PC-9 (cell line): ENCODE measurements around the gene ADARB2. TPM values are rescaled to one million over a fixed set of nuclear protein-coding genes. Genes with fewer than 3 reads are reported as not detected.

Experiments used
- BruUV-seq: library from RNA; stranded (reverse); fragments of 400-500 nt; replicated peaks from 2 replicates; lab custom pipeline; 2021; lab: Mats Ljungman, UMichigan
- CTCF ChIA-PET: fragments of 300-600 bp; sonication (Branson Sonifier 250); formaldehyde crosslinking; loops from one replicate; lab custom pipeline; 2022; ENCODE audit warnings: antibody characterized with exemption; lab: Charles Lee
- POLR2A ChIA-PET: fragments of 300-600 bp; sonication (Branson Sonifier 250); formaldehyde crosslinking; loops from one replicate; lab custom pipeline; 2022; ENCODE audit warnings: antibody characterized with exemption; ENCODE audit not compliant: unreplicated experiment; lab: Charles Lee
- DNase-seq, 2 experiments: peaks; one replicate each; pipeline versions ENCODE4 v3.0.0 to v3.0.0-alpha.2; 2015 to 2022; ENCODE audit warnings: mixed read lengths in 1 of 2
- H2AFZ ChIP-seq: fragments of 200-600 bp; sonication (generic); 2 replicates; pipeline ENCODE4 v1.8.1; 2017; ENCODE audit warnings: antibody characterized with exemption
- H3F3A ChIP-seq: fragments of 200-600 bp; sonication (generic); 2 replicates; pipeline ENCODE4 v1.8.1; 2017; ENCODE audit warnings: antibody characterized with exemption, mild to moderate bottlenecking, low read depth; ENCODE audit not compliant: insufficient read depth
- H3K27ac ChIP-seq: fragments of 200-600 bp; sonication (generic); 2 replicates; pipeline ENCODE4 v1.6.1; 2016; ENCODE audit warnings: mixed run types
- H3K27me3 ChIP-seq: fragments of 200-600 bp; sonication (generic); 2 replicates; pipeline ENCODE4 v1.6.1; 2016; ENCODE audit warnings: low read depth, mixed run types; ENCODE audit not compliant: insufficient read depth
- H3K36me3 ChIP-seq: fragments of 200-600 bp; sonication (generic); 2 replicates; pipeline ENCODE4 v1.6.1; 2016; ENCODE audit warnings: low read depth, mixed run types
- H3K4me1 ChIP-seq: fragments of 200-600 bp; sonication (generic); replicated peaks from 2 replicates; pipeline ENCODE4 v1.6.1; 2016; ENCODE audit warnings: mixed run types; ENCODE audit not compliant: insufficient read depth
- H3K4me2 ChIP-seq: fragments of 200-600 bp; sonication (generic); 2 replicates; pipeline ENCODE4 v1.6.1; 2017; ENCODE audit warnings: mixed run types
- H3K4me3 ChIP-seq: fragments of 200-600 bp; sonication (generic); 2 replicates; pipeline ENCODE4 v1.6.1; 2016; ENCODE audit warnings: mixed run types
- H3K79me2 ChIP-seq: fragments of 200-600 bp; sonication (generic); 2 replicates; pipeline ENCODE4 v1.6.1; 2017; ENCODE audit warnings: low read depth, mixed run types
- H3K9me2 ChIP-seq: fragments of 200-600 bp; sonication (generic); 2 replicates; pipeline ENCODE4 v1.8.1; 2017; ENCODE audit warnings: mild to moderate bottlenecking; ENCODE audit not compliant: insufficient read depth
- H3K9me3 ChIP-seq: fragments of 200-600 bp; sonication (generic); 2 replicates; pipeline ENCODE4 v1.8.1; 2016; ENCODE audit warnings: low read depth; ENCODE audit not compliant: insufficient read depth
- H4K20me1 ChIP-seq: fragments of 200-600 bp; sonication (generic); 2 replicates; pipeline ENCODE4 v1.8.1; 2017; ENCODE audit not compliant: insufficient read depth
- CTCF ChIP-seq: fragments of 200-600 bp; sonication (generic); conservative IDR thresholded peaks from 2 replicates; pipeline ENCODE4 v1.6.1; 2017; ENCODE audit warnings: mixed run types, antibody characterized with exemption, mild to moderate bottlenecking, moderate library complexity
- EZH2 ChIP-seq: fragments of 200-600 bp; sonication (generic); IDR thresholded peaks from 2 replicates; pipeline ENCODE4 v1.8.0; 2017; ENCODE audit warnings: antibody characterized with exemption, low read depth
- intact Hi-C: fragments of 100-400 bp; cut with micrococcal nuclease; formaldehyde crosslinking; loops from one replicate; pipeline ENCODE4 v1.10.0; 2022; ENCODE audit not compliant: unreplicated experiment
- total RNA-seq: library from RNA; stranded (reverse); gene quantifications from 2 replicates; pipeline ENCODE4 v1.2.3, GENCODE V29; 2021

ADARB2 gene
- total RNA-seq, 1 experiment from 2014 or later: not detected

DNA sequence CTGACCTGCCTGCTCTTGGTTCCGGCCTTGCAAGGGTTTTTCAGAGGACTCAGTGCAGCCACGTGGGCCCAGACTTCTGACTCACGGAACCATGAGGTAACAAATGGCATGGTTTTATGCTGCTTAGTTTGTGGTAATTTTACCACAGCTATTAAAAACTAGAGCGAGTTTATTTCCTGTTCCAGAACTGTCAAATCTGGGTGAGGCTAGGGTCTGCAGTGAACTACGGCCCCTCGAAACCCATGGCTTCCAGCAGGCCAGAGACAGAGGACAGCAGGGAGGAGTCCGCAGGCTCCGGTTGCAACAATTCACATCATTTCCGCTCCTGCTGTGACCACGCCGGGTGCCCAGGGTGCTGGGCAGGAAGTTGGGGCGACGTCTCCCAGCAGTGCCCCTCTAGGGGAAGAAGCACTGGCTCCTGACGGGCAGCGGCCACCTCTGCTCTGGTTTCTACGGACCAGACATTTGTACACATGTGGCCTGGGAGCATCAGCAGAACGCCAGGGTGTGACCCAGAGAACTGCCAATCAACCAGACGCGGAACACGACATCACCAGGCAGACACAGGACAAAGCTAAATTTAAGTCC, 74.8 kb downstream of the ADARB2 start:
- peaks cover 60% of the 10 kb centered on the region for H3K27me3 ChIP-seq
- TF ChIP-seq CTCF (no peak), EZH2 (no peak)
- no peaks in the 10 kb centered on the region for H3K9me2 ChIP-seq
- DNase-seq: no peak
- intact Hi-C loops: no loop called here
- no peaks in the 10 kb centered on the region for H3K4me1 ChIP-seq
- no peak overlapping the region for H2AFZ ChIP-seq
- H3K4me2 ChIP-seq: no peak overlapping the region
- ChIA-PET CTCF (no interaction called here), POLR2A (no interaction called here)
- H3K4me3 ChIP-seq: no peak overlapping the region
- H4K20me1 ChIP-seq: no peaks in the 10 kb centered on the region
- no TSS peak for BruUV-seq
- no peaks in the 10 kb centered on the region for H3K36me3 ChIP-seq
- no peaks in the 10 kb centered on the region for H3K9me3 ChIP-seq
- H3K27ac ChIP-seq: no peak overlapping the region
- H3K79me2 ChIP-seq: no peaks in the 10 kb centered on the region
- H3F3A ChIP-seq: no peaks in the 10 kb centered on the region

- ChIA-PET POLR2A (no interaction called here), CTCF (no interaction called here)
- no peak overlapping the region for H3K4me2 ChIP-seq
- no peaks in the 10 kb centered on the region for H3K36me3 ChIP-seq
- no peak for TF ChIP-seq CTCF
- TF ChIP-seq EZH2: no peak
- peaks cover 54% of the 10 kb centered on the region for H3K27me3 ChIP-seq
- H3K9me2 ChIP-seq: no peaks in the 10 kb centered on the region
- no peak overlapping the region for H3K27ac ChIP-seq
- H2AFZ ChIP-seq: no peak overlapping the region
- no peaks in the 10 kb centered on the region for H3F3A ChIP-seq
- BruUV-seq: no TSS peak
- no peak overlapping the region for H3K4me3 ChIP-seq
- H3K79me2 ChIP-seq: no peaks in the 10 kb centered on the region
- H3K9me3 ChIP-seq: no peaks in the 10 kb centered on the region
- no peaks in the 10 kb centered on the region for H3K4me1 ChIP-seq
- intact Hi-C loops: no loop called here
- H4K20me1 ChIP-seq: no peaks in the 10 kb centered on the region
- no peak for DNase-seq
Measured at GRCh38 chr10:1661859-1662437, 75.4 kb downstream of the ADARB2 start.

DNA sequence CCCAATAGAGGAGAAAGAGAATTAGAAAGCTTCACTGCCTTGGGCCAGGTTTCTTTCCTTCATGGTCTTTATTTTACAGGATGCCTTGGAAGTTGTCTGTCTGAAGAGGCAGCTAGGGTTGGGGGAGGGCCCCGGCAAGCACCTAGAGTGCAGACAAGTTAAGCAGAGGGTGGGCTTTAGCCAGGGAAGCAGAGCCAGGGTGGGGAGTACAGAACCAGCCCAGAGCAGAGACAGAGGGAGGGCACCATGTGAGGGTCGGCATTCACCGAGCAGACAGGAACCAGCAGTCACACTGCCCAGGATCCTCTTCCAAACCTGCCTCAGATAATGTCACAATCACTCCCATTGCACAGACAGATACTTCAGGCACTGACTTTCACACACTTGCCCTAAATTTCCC, 75.9 kb downstream of the ADARB2 start:
- Histone ChIP-seq H3K27ac (no peak overlapping the region), H3K79me2 (no peaks in the 10 kb centered on the region), H3F3A (no peaks in the 10 kb centered on the region), H3K36me3 (no peaks in the 10 kb centered on the region), H3K9me3 (no peaks in the 10 kb centered on the region), H3K4me2 (no peak overlapping the region), H2AFZ (no peak overlapping the region), H3K4me1 (no peaks in the 10 kb centered on the region), H3K9me2 (no peaks in the 10 kb centered on the region), H3K27me3 (peaks cover 52% of the 10 kb centered on the region), H4K20me1 (no peaks in the 10 kb centered on the region), H3K4me3 (no peak overlapping the region)
- intact Hi-C loops: no loop called here
- no TSS peak for BruUV-seq
- TF ChIP-seq EZH2 (no peak), CTCF (no peak)
- POLR2A ChIA-PET: no interaction called here
- CTCF ChIA-PET: no interaction called here
- no peak for DNase-seq
